ENCODE measurements around the gene CNBD2. TPM values are rescaled to one million over a fixed set of nuclear protein-coding genes. Genes with fewer than 3 reads are reported as not detected.
"Not testable (repeated sequence)": the region's sequence is repeated elsewhere in the genome, so short reads cannot be mapped to it uniquely, and the experiment has no call there.

Gene CNBD2
- total RNA-seq, 1 experiment from 2014 or later, result 3.8 TPM

GRCh38 chr20:36045373-36045714, 77.0 kb downstream of the CNBD2 start (continued):
- TF ChIP-seq ZNF512 (CRISPR knock-in tag; IDR thresholded peaks at IDR 0.05; ENCODE audit: borderline replicate concordance) (no peak), E2F1 (CRISPR knock-in tag; IDR thresholded peaks at IDR 0.05) (no peak), ATF3 (CRISPR knock-in tag; conservative IDR thresholded peaks at IDR 0.05) (no peak), ZNF219 (CRISPR knock-in tag; IDR thresholded peaks at IDR 0.05; ENCODE audit: borderline replicate concordance) (no peak), E2F5 (CRISPR knock-in tag; IDR thresholded peaks at IDR 0.05) (no peak), ELF4 (CRISPR knock-in tag; IDR thresholded peaks at IDR 0.05; ENCODE audit: low read depth) (no peak)

- POLR2A ChIA-PET, CTCF ChIA-PET, H3K4me3 Mint-ChIP-seq: not testable (repeated sequence)
Measured at GRCh38 chr20:36046073-36046798, 77.8 kb downstream of the CNBD2 start.

GRCh38 chr20:36049408-36049807, 81.0 kb downstream of the CNBD2 start:
- POLR2A ChIA-PET, result interaction anchor here (1.1 kb wide), 1 partner anchor 48 kb away, joined by 3 read pairs; no protein-coding TSS in a partner anchor

More at GRCh38 chr20:36046073-36046798, 77.8 kb downstream of the CNBD2 start:
- H3K36me3 Mint-ChIP-seq, result peaks cover 29% of the 10 kb centered on the region
- not testable (repeated sequence) for DNase-seq (ENCODE audit: low spot score); H3K9me3 Mint-ChIP-seq; ATAC-seq; H3K27me3 Mint-ChIP-seq (ENCODE audit: low read depth)
- peaks cover 35% of the 10 kb centered on the region for H3K4me1 Mint-ChIP-seq
- H3K27ac Mint-ChIP-seq, result peak overlapping the region; percentile 11; the same call in 1 of the 2 replicates

GRCh38 chr20:36050436-36051317, 82.3 kb downstream of the CNBD2 start:
- peak; percentile 94 for DNase-seq (ENCODE audit: low spot score)
- peak overlapping the region; percentile 94 for H3K4me3 Mint-ChIP-seq
- ATAC-seq, result peak; percentile 93
- H3K36me3 Mint-ChIP-seq, result peaks cover 29% of the 10 kb centered on the region
- ChIA-PET POLR2A (interaction anchor here (0.6 to 1.1 kb wide), 2 partner anchors 47 to 309 kb away, joined by 3 read pairs; partner anchors contain the start of gene RBM39), CTCF (interaction anchor here (0.7 to 2.9 kb wide), 5 partner anchors 14 to 96 kb away, joined by 3 to 17 read pairs (median 4); partner anchors contain the start of gene SCAND1)
- peaks cover 41% of the 10 kb centered on the region for H3K4me1 Mint-ChIP-seq
- H3K27ac Mint-ChIP-seq, result peak overlapping the region; percentile 76
- H3K9me3 Mint-ChIP-seq, result no peaks in the 10 kb centered on the region
- no peaks in the 10 kb centered on the region; the same call in 1 of the 2 replicates for H3K27me3 Mint-ChIP-seq (ENCODE audit: low read depth)
- no peak for TF ChIP-seq NR3C1 (CRISPR knock-in tag; conservative IDR thresholded peaks at IDR 0.05; ENCODE audit: low read depth)
- no peak; the same call in 1 of the 2 replicates for TF ChIP-seq MYBL2 (CRISPR knock-in tag; IDR thresholded peaks at IDR 0.05)
- peak; percentile 80 for TF ChIP-seq SMAD3 (CRISPR knock-in tag; IDR thresholded peaks at IDR 0.05; ENCODE audit: borderline replicate concordance)
- TF ChIP-seq HMGXB4 (CRISPR knock-in tag; IDR thresholded peaks at IDR 0.05), result peak; percentile 60; the same call in 1 of the 2 replicates
- no peak for TF ChIP-seq ZNF425 (CRISPR knock-in tag; conservative IDR thresholded peaks at IDR 0.05)
- TF ChIP-seq RORB (CRISPR knock-in tag; IDR thresholded peaks at IDR 0.05), result no peak
- TF ChIP-seq PRRX2 (CRISPR knock-in tag; IDR thresholded peaks at IDR 0.05), result no peak
- no peak for TF ChIP-seq NR2C2 (CRISPR knock-in tag; IDR thresholded peaks at IDR 0.05)
- TF ChIP-seq TEAD4 (CRISPR knock-in tag; IDR thresholded peaks at IDR 0.05), result peak; percentile 58; the same call in 1 of the 2 replicates
- peak; percentile 97 for TF ChIP-seq NFE2L1 (CRISPR knock-in tag; IDR thresholded peaks at IDR 0.05)

More at GRCh38 chr20:36049408-36049807, 81.0 kb downstream of the CNBD2 start:
- not testable (repeated sequence) for H3K27me3 Mint-ChIP-seq (ENCODE audit: low read depth); H3K9me3 Mint-ChIP-seq; ATAC-seq; DNase-seq (ENCODE audit: low spot score)
- CTCF ChIA-PET, result interaction anchor here (2.9 kb wide), 1 partner anchor 56 kb away, joined by 17 read pairs; no protein-coding TSS in a partner anchor
- H3K36me3 Mint-ChIP-seq, result peaks cover 29% of the 10 kb centered on the region
- H3K4me1 Mint-ChIP-seq, result peaks cover 44% of the 10 kb centered on the region
- TF ChIP-seq CDX4 (CRISPR knock-in tag; IDR thresholded peaks at IDR 0.05; ENCODE audit: borderline replicate concordance), result 0 out of 2 replicates have a peak, but pooled peaks have one; percentile 49
- H3K4me3 Mint-ChIP-seq, result peak overlapping the region; percentile 94
- H3K27ac Mint-ChIP-seq, result peak overlapping the region; percentile 17; the same call in 1 of the 2 replicates

All from WTC11 (cell line).